Esophagus muscularis mucosa (tissue), 4 donors: Measurements from ENCODE around the gene UMOD.

Experiments used
- EP300 ChIP-seq: sonication (generic); formaldehyde crosslinking; IDR thresholded peaks from one replicate; pipeline ENCODE4 v1.6.1; 2017; ENCODE audit warnings: antibody characterized with exemption
- POLR2A ChIP-seq: fragments of 450-650 bp; IDR thresholded peaks from one replicate; pipeline ENCODE4 v1.6.1; 2017; ENCODE audit warnings: antibody characterized with exemption, moderate library complexity, mild to moderate bottlenecking, low read depth
- POLR2AphosphoS5 ChIP-seq, 2 donors: sonication (generic); formaldehyde crosslinking; IDR thresholded peaks; one replicate each; pipeline ENCODE4 v1.6.1; 2017; ENCODE audit warnings: antibody characterized with exemption in 2 of 2
- TF ChIP-seq, protein P1 (sequence below), 3 experiments: fragments of 200-600 bp in 2 of 3; fragments of 450-650 bp in 1 of 3; sonication (generic) in 2 of 3; IDR thresholded peaks; one replicate each; pipeline ENCODE4 v1.5.1; 2017 to 2019; ENCODE audit warnings: antibody characterized with exemption in 3 of 3, mild to moderate bottlenecking in 2 of 3, moderate library complexity in 1 of 3

GRCh38 chr16:20395946-20396345 lies 43.4 kb upstream of the UMOD start:
- TF ChIP-seq EP300 (no peak), POLR2AphosphoS5 (IDR thresholded peaks at IDR 0.05) (no peak), POLR2A (no peak)
- TF ChIP-seq, protein P1, sequence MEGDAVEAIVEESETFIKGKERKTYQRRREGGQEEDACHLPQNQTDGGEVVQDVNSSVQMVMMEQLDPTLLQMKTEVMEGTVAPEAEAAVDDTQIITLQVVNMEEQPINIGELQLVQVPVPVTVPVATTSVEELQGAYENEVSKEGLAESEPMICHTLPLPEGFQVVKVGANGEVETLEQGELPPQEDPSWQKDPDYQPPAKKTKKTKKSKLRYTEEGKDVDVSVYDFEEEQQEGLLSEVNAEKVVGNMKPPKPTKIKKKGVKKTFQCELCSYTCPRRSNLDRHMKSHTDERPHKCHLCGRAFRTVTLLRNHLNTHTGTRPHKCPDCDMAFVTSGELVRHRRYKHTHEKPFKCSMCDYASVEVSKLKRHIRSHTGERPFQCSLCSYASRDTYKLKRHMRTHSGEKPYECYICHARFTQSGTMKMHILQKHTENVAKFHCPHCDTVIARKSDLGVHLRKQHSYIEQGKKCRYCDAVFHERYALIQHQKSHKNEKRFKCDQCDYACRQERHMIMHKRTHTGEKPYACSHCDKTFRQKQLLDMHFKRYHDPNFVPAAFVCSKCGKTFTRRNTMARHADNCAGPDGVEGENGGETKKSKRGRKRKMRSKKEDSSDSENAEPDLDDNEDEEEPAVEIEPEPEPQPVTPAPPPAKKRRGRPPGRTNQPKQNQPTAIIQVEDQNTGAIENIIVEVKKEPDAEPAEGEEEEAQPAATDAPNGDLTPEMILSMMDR (IDR thresholded peaks at IDR 0.05): no peak
